Urinary bladder (tissue), 2 donors: Measurements from ENCODE around the gene CYP3A7. TPM values are rescaled to one million over a fixed set of nuclear protein-coding genes. Genes with fewer than 3 reads are reported as not detected.

Experiments
- polyA plus RNA-seq: library from polyadenylated mRNA; stranded (reverse); fragments of 200-250 nt; gene quantifications from one replicate; pipeline ENCODE4 v1.2.3, GENCODE V29; 2013
- small RNA-seq: library from RNA; depleted of rRNA; stranded (forward); fragments of <200 nt; gene quantifications from one replicate; pipeline ENCODE3, GENCODE V24; 2014
- total RNA-seq: library from RNA; depleted of rRNA; stranded (reverse); fragments of >200 nt; gene quantifications from one replicate; pipeline ENCODE4 v1.2.3, GENCODE V29; 2014
- donor health status: healthy.

Gene CYP3A7
- total and polyA plus RNA-seq, 2 donors = 0.06 to 0.21 TPM

Small RNAs within 50 kb of the gene (small RNA-seq; reads per million reads assigned to genes)
- gene CYP3A51P (not detected), gene CYP3A7-CYP3A51P (not detected)

Other genes with a start within 250 kb of the CYP3A7 start
- gene ZNF394, start 234.9 kb downstream of the CYP3A7 start, total RNA-seq = 38.8 TPM
- gene ZNF394, start 234.9 kb downstream of the CYP3A7 start, polyA plus RNA-seq = 17.3 TPM
- 14.6 TPM for gene ZKSCAN5, start 230.5 kb downstream of the CYP3A7 start, total RNA-seq
- 6.7 TPM for gene ZKSCAN5, start 230.5 kb downstream of the CYP3A7 start, polyA plus RNA-seq
- gene FAM200A, start 183.1 kb downstream of the CYP3A7 start, total RNA-seq = 14.8 TPM
- gene FAM200A, start 183.1 kb downstream of the CYP3A7 start, polyA plus RNA-seq = 4.4 TPM
- gene ZNF655, start 176.6 kb downstream of the CYP3A7 start, total RNA-seq = 127 TPM
- gene ZNF655, start 176.6 kb downstream of the CYP3A7 start, polyA plus RNA-seq = 52.0 TPM
- gene TMEM225B, start 136.9 kb downstream of the CYP3A7 start, total RNA-seq = 1.1 TPM
- 1.1 TPM for gene TMEM225B, start 136.9 kb downstream of the CYP3A7 start, polyA plus RNA-seq
- 12.7 TPM for gene ZSCAN25, start 118.2 kb downstream of the CYP3A7 start, total RNA-seq
- gene ZSCAN25, start 118.2 kb downstream of the CYP3A7 start, polyA plus RNA-seq = 7.9 TPM
- gene CYP3A5, start 55.2 kb downstream of the CYP3A7 start, total RNA-seq = 29.9 TPM
- 7.1 TPM for gene CYP3A5, start 55.2 kb downstream of the CYP3A7 start, polyA plus RNA-seq
- not detected for gene CYP3A4, start 49.0 kb upstream of the CYP3A7 start, total RNA-seq
- 0.79 TPM for gene CYP3A4, start 49.0 kb upstream of the CYP3A7 start, polyA plus RNA-seq
- not detected for gene CYP3A43, start 92.8 kb upstream of the CYP3A7 start, total RNA-seq
- gene CYP3A43, start 92.8 kb upstream of the CYP3A7 start, polyA plus RNA-seq = not detected
- not detected for gene OR2AE1, start 141.8 kb upstream of the CYP3A7 start, total RNA-seq
- 0.13 TPM for gene OR2AE1, start 141.8 kb upstream of the CYP3A7 start, polyA plus RNA-seq
- gene TRIM4, start 184.3 kb upstream of the CYP3A7 start, total RNA-seq = 27.9 TPM
- 30.2 TPM for gene TRIM4, start 184.3 kb upstream of the CYP3A7 start, polyA plus RNA-seq
- not detected for gene GJC3, start 194.4 kb upstream of the CYP3A7 start, total RNA-seq
- gene GJC3, start 194.4 kb upstream of the CYP3A7 start, polyA plus RNA-seq = 0.14 TPM
- 1.9 TPM for gene AZGP1, start 240.8 kb upstream of the CYP3A7 start, total RNA-seq
- gene AZGP1, start 240.8 kb upstream of the CYP3A7 start, polyA plus RNA-seq = 9.3 TPM